Liver (tissue), 9 donors: ENCODE data around the gene B9D1. TPM values are rescaled to one million over a fixed set of nuclear protein-coding genes. Genes with fewer than 3 reads are reported as not detected.
A peak's percentile ranks its signal among the peaks of the same experiment; 100 is the strongest.

Experiments
- DNase-seq: peaks from one replicate; pipeline ENCODE4 v3.0.0-alpha.2; 2017; ENCODE audit warnings: low spot score
- H3K27ac ChIP-seq, 2 donors: one replicate each; pipeline ENCODE4 v1.7.0; 2013; ENCODE audit warnings: inconsistent platforms in 2 of 2, low read length in 2 of 2, control low read depth in 1 of 2, low read depth in 1 of 2, mild to moderate bottlenecking in 1 of 2
- H3K27me3 ChIP-seq, 4 donors: one replicate each; pipeline versions ENCODE4 v1.6.1 to v1.7.0; 2013; ENCODE audit warnings: low read length in 3 of 4, inconsistent platforms in 1 of 4, mild to moderate bottlenecking in 1 of 4, moderate library complexity in 1 of 4; ENCODE audit not compliant: control insufficient read depth in 4 of 4, insufficient read depth in 4 of 4
- H3K36me3 ChIP-seq, 4 donors: one replicate each; pipeline versions ENCODE4 v1.6.1 to v1.7.0; 2013; ENCODE audit warnings: low read length in 3 of 4, mild to moderate bottlenecking in 3 of 4, low read depth in 1 of 4, moderate library complexity in 1 of 4; ENCODE audit not compliant: control insufficient read depth in 4 of 4, insufficient read depth in 3 of 4
- H3K4me1 ChIP-seq, 4 donors: one replicate each; pipeline versions ENCODE4 v1.6.1 to v1.7.0; 2013; ENCODE audit warnings: low read length in 3 of 4, mild to moderate bottlenecking in 3 of 4, moderate library complexity in 1 of 4; ENCODE audit not compliant: control insufficient read depth in 4 of 4, insufficient read depth in 4 of 4
- H3K4me3 ChIP-seq, 3 donors: one replicate each; pipeline versions ENCODE4 v1.6.1 to v1.7.0; 2013; ENCODE audit warnings: low read length in 3 of 3, control low read depth in 1 of 3, low read depth in 1 of 3, mild to moderate bottlenecking in 1 of 3
- H3K9ac ChIP-seq, 2 donors: one replicate each; pipeline ENCODE4 v1.7.0; 2013; ENCODE audit warnings: low read length in 2 of 2, mild to moderate bottlenecking in 2 of 2, moderate library complexity in 2 of 2, control low read depth in 1 of 2, low read depth in 1 of 2
- H3K9me3 ChIP-seq, 4 donors: one replicate each; pipeline versions ENCODE4 v1.6.1 to v1.7.0; 2013; ENCODE audit warnings: low read length in 3 of 4; ENCODE audit not compliant: control insufficient read depth in 4 of 4
- EGR1 ChIP-seq, 2 donors: IDR thresholded peaks; 2 replicates each; pipeline ENCODE4 v1.6.1; 2016 to 2018; ENCODE audit warnings: antibody characterized with exemption in 2 of 2, low read depth in 2 of 2
- FOXA1 ChIP-seq: IDR thresholded peaks from 2 replicates; pipeline ENCODE4 v1.6.1; 2016; ENCODE audit warnings: antibody characterized with exemption
- FOXA2 ChIP-seq: IDR thresholded peaks from 2 replicates; pipeline ENCODE4 v1.6.1; 2016; ENCODE audit warnings: antibody characterized with exemption
- GABPA ChIP-seq, 2 donors: IDR thresholded peaks in 1 of 2; conservative IDR thresholded peaks in 1 of 2; 2 replicates each; pipeline ENCODE4 v1.6.1; 2016; ENCODE audit warnings: antibody characterized with exemption in 2 of 2, mild to moderate bottlenecking in 1 of 2, moderate library complexity in 1 of 2
- HNF4A ChIP-seq, 2 donors: conservative IDR thresholded peaks; 2 replicates each; pipeline ENCODE4 v1.6.1; 2016; ENCODE audit warnings: antibody characterized with exemption in 2 of 2, mild to moderate bottlenecking in 2 of 2
- HNF4G ChIP-seq: IDR thresholded peaks from 2 replicates; pipeline ENCODE4 v1.6.1; 2016; ENCODE audit warnings: antibody characterized with exemption
- JUND ChIP-seq, 2 donors: IDR thresholded peaks; 2 replicates each; pipeline ENCODE4 v1.6.1; 2016; ENCODE audit warnings: antibody characterized with exemption in 2 of 2
- NR2F2 ChIP-seq: IDR thresholded peaks from 2 replicates; pipeline ENCODE4 v1.6.1; 2016; ENCODE audit warnings: antibody characterized with exemption
- RAD21 ChIP-seq, 2 donors: IDR thresholded peaks; 2 replicates each; pipeline ENCODE4 v1.6.1; 2016; ENCODE audit warnings: antibody characterized with exemption in 2 of 2, mild to moderate bottlenecking in 2 of 2
- RXRA ChIP-seq, 2 donors: IDR thresholded peaks; 2 replicates each; pipeline ENCODE4 v1.6.1; 2017 to 2018; ENCODE audit warnings: antibody characterized with exemption in 2 of 2, mild to moderate bottlenecking in 1 of 2
- SP1 ChIP-seq: IDR thresholded peaks from 2 replicates; pipeline ENCODE4 v1.6.1; 2018; ENCODE audit warnings: antibody characterized with exemption, mild to moderate bottlenecking
- TAF1 ChIP-seq: conservative IDR thresholded peaks from 2 replicates; pipeline ENCODE4 v1.6.1; 2016; ENCODE audit warnings: antibody characterized with exemption, mild to moderate bottlenecking
- YY1 ChIP-seq: IDR thresholded peaks from 2 replicates; pipeline ENCODE4 v1.6.1; 2016; ENCODE audit warnings: antibody characterized with exemption, mild to moderate bottlenecking
- WGBS: extraction: QIAGEN DNeasy Blood & Tissue Kit; methylation state at CpG from one replicate; pipeline ENCODE4 v1.1.7; 2013; 5-methylcytosine and 5-hydroxymethylcytosine counted together
- polyA plus RNA-seq, 2 donors: library from polyadenylated mRNA; stranded (reverse) in 1 of 2; unstranded in 1 of 2; fragments of 200-250 nt in 1 of 2; fragments of >200 nt in 1 of 2; fragmentation: Nextera tagmentation in 1 of 2; extraction: Ambion mirVana in 1 of 2; gene quantifications; one replicate each; pipeline versions ENCODE4 v1.2.1 to v1.2.3, GENCODE V29; 2013 to 2015
- total RNA-seq, 2 donors: library from RNA; depleted of rRNA; stranded (reverse); fragments of >200 nt; gene quantifications; one replicate each; pipeline ENCODE4 v1.2.3, GENCODE V29; 2014
- TF ChIP-seq, protein P1 (sequence below): IDR thresholded peaks from 2 replicates; pipeline ENCODE4 v1.6.1; 2016; ENCODE audit warnings: antibody characterized with exemption
- TF ChIP-seq, protein P2 (sequence below): IDR thresholded peaks from 2 replicates; pipeline ENCODE4 v1.6.1; 2016; ENCODE audit warnings: antibody characterized with exemption
- TF ChIP-seq, protein P3 (sequence below): IDR thresholded peaks from 2 replicates; pipeline ENCODE4 v1.6.1; 2016; ENCODE audit warnings: antibody characterized with exemption
- TF ChIP-seq, protein P4 (sequence below): IDR thresholded peaks from 2 replicates; pipeline ENCODE4 v1.6.1; 2016; ENCODE audit warnings: antibody characterized with exemption, mild to moderate bottlenecking
- TF ChIP-seq, protein P5 (sequence below): fragments of 150-350 bp; IDR thresholded peaks from 2 replicates; pipeline ENCODE4 v1.5.1; 2017; ENCODE audit warnings: improper control_type of control experiment, low read depth, low read length; ENCODE audit not compliant: missing input control
- donor health status: healthy.
- donor health status: healthy.
- donor health status: healthy.
- donor health status: healthy.
- donor health status: healthy.

Gene B9D1
- total and polyA plus RNA-seq, 4 donors: 8.4 to 22.0 (median 10.8) TPM

DNA sequence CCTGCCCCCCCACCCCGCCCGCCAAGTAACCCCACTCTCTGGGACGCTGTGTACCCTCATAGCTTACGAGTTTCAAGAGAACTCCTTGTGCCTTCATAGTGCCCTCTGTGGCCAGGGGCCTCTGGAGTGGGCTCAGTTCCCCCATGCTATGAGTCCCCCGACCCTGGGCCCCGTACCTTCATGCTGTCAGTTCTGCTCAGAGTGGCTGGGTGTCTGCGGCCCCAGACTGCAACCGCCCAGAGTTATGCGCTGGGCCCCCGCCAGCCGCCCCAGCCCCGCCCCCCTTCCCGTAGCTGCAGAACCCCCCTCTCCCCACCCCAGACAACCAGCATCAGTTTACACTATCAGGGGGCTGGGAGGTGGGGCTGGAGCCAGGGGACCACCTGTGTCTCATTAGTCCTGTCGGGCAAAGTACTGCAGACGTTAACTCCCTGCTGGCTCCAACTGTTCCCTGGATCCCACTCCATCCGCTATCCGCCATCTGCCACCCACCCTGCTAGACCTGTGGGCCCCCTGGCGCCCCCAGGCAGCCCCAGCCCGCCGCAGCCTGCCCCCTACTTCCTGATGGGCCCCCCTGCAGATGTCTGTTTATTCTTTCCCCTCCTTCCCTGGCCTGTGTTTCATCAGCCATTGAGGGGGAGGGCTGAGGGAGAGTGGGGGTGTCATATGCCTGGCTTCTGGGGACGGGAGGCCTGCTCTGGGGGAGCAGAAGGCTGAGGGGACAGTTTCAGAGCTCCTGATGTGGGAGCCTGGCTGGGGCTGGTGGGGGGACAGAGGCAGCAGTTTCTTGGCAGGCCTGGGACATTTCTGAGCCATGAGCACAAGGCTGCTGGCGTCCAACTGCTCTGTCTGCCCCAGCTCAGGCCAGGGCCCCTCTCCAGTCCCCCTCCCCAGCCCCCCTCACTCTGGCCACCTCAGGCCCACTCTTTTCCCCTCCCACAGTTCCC lies 24.7 kb upstream of the B9D1 start, which contains the start of gene MFAP4:
Gene MFAP4 (minus strand): TSS at position 217 of the 947 bp plus-strand sequence. CDS start 35 bp downstream, at position 182.
- DNase-seq: no peak
- Histone ChIP-seq H3K4me3 (no peak within 1 kb of the TSS), H3K4me1 (peaks cover 0 to 4% (median 0%) of the 10 kb centered on the region in 4 donors), H3K36me3 (peaks cover 0 to 14% (median 4%) of the 10 kb centered on the region in 4 donors), H3K9ac (no peak within 1 kb of the TSS), H3K9me3 (no peaks in the 10 kb centered on the region), H3K27ac (peak within 1 kb of the TSS; percentile 51 to 63), H3K27me3 (no peaks in the 10 kb centered on the region)
- 41% methylated on average over 22 of the region's 22 CpGs for WGBS
- TF ChIP-seq, protein P1, sequence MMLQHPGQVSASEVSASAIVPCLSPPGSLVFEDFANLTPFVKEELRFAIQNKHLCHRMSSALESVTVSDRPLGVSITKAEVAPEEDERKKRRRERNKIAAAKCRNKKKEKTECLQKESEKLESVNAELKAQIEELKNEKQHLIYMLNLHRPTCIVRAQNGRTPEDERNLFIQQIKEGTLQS: no peak
- TF ChIP-seq, protein P2, sequence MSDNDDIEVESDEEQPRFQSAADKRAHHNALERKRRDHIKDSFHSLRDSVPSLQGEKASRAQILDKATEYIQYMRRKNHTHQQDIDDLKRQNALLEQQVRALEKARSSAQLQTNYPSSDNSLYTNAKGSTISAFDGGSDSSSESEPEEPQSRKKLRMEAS: no peak
- TF ChIP-seq FOXA2 (no peak), RXRA (IDR thresholded peaks at IDR 0.05) (no peak), SP1 (no peak), HNF4A (conservative IDR thresholded peaks at IDR 0.05) (no peak), HNF4G (no peak), YY1 (no peak), NR2F2 (no peak), GABPA (IDR thresholded peaks at IDR 0.05 in 1 of 2, conservative IDR thresholded peaks at IDR 0.05 in 1 of 2) (no peak), EGR1 (IDR thresholded peaks at IDR 0.05; ENCODE audit: low read depth in 2 of 2) (no peak), FOXA1 (no peak), RAD21 (IDR thresholded peaks at IDR 0.05) (no peak), TAF1 (no peak), JUND (IDR thresholded peaks at IDR 0.05) (no peak)
- TF ChIP-seq, protein P3, sequence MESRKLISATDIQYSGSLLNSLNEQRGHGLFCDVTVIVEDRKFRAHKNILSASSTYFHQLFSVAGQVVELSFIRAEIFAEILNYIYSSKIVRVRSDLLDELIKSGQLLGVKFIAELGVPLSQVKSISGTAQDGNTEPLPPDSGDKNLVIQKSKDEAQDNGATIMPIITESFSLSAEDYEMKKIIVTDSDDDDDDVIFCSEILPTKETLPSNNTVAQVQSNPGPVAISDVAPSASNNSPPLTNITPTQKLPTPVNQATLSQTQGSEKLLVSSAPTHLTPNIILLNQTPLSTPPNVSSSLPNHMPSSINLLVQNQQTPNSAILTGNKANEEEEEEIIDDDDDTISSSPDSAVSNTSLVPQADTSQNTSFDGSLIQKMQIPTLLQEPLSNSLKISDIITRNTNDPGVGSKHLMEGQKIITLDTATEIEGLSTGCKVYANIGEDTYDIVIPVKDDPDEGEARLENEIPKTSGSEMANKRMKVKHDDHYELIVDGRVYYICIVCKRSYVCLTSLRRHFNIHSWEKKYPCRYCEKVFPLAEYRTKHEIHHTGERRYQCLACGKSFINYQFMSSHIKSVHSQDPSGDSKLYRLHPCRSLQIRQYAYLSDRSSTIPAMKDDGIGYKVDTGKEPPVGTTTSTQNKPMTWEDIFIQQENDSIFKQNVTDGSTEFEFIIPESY: no peak
- TF ChIP-seq, protein P4, sequence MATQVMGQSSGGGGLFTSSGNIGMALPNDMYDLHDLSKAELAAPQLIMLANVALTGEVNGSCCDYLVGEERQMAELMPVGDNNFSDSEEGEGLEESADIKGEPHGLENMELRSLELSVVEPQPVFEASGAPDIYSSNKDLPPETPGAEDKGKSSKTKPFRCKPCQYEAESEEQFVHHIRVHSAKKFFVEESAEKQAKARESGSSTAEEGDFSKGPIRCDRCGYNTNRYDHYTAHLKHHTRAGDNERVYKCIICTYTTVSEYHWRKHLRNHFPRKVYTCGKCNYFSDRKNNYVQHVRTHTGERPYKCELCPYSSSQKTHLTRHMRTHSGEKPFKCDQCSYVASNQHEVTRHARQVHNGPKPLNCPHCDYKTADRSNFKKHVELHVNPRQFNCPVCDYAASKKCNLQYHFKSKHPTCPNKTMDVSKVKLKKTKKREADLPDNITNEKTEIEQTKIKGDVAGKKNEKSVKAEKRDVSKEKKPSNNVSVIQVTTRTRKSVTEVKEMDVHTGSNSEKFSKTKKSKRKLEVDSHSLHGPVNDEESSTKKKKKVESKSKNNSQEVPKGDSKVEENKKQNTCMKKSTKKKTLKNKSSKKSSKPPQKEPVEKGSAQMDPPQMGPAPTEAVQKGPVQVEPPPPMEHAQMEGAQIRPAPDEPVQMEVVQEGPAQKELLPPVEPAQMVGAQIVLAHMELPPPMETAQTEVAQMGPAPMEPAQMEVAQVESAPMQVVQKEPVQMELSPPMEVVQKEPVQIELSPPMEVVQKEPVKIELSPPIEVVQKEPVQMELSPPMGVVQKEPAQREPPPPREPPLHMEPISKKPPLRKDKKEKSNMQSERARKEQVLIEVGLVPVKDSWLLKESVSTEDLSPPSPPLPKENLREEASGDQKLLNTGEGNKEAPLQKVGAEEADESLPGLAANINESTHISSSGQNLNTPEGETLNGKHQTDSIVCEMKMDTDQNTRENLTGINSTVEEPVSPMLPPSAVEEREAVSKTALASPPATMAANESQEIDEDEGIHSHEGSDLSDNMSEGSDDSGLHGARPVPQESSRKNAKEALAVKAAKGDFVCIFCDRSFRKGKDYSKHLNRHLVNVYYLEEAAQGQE: no peak
- TF ChIP-seq, protein P5, sequence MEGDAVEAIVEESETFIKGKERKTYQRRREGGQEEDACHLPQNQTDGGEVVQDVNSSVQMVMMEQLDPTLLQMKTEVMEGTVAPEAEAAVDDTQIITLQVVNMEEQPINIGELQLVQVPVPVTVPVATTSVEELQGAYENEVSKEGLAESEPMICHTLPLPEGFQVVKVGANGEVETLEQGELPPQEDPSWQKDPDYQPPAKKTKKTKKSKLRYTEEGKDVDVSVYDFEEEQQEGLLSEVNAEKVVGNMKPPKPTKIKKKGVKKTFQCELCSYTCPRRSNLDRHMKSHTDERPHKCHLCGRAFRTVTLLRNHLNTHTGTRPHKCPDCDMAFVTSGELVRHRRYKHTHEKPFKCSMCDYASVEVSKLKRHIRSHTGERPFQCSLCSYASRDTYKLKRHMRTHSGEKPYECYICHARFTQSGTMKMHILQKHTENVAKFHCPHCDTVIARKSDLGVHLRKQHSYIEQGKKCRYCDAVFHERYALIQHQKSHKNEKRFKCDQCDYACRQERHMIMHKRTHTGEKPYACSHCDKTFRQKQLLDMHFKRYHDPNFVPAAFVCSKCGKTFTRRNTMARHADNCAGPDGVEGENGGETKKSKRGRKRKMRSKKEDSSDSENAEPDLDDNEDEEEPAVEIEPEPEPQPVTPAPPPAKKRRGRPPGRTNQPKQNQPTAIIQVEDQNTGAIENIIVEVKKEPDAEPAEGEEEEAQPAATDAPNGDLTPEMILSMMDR: no peak
